Measurements from ENCODE around the gene FAM89A.

GRCh38 chr1:231074046-231074445 lies 34.0 kb upstream of the FAM89A start:
- no peak for TF ChIP-seq EZH2 (IDR thresholded peaks at IDR 0.05; ENCODE audit: borderline replicate concordance, insufficient read depth, low read depth, low read length, poor library complexity, severe bottlenecking)
- TF ChIP-seq, protein P1, sequence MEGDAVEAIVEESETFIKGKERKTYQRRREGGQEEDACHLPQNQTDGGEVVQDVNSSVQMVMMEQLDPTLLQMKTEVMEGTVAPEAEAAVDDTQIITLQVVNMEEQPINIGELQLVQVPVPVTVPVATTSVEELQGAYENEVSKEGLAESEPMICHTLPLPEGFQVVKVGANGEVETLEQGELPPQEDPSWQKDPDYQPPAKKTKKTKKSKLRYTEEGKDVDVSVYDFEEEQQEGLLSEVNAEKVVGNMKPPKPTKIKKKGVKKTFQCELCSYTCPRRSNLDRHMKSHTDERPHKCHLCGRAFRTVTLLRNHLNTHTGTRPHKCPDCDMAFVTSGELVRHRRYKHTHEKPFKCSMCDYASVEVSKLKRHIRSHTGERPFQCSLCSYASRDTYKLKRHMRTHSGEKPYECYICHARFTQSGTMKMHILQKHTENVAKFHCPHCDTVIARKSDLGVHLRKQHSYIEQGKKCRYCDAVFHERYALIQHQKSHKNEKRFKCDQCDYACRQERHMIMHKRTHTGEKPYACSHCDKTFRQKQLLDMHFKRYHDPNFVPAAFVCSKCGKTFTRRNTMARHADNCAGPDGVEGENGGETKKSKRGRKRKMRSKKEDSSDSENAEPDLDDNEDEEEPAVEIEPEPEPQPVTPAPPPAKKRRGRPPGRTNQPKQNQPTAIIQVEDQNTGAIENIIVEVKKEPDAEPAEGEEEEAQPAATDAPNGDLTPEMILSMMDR (IDR thresholded peaks at IDR 0.05): no peak

All from B cell (primary cell).